ENCODE results near the gene TLR10. TPM values are rescaled to one million over a fixed set of nuclear protein-coding genes. Genes with fewer than 3 reads are reported as not detected.
A peak's percentile ranks its signal among the peaks of the same experiment; 100 is the strongest.

The TLR10 gene
- total RNA-seq, 1 donor from 2014 or later = not detected

DNA sequence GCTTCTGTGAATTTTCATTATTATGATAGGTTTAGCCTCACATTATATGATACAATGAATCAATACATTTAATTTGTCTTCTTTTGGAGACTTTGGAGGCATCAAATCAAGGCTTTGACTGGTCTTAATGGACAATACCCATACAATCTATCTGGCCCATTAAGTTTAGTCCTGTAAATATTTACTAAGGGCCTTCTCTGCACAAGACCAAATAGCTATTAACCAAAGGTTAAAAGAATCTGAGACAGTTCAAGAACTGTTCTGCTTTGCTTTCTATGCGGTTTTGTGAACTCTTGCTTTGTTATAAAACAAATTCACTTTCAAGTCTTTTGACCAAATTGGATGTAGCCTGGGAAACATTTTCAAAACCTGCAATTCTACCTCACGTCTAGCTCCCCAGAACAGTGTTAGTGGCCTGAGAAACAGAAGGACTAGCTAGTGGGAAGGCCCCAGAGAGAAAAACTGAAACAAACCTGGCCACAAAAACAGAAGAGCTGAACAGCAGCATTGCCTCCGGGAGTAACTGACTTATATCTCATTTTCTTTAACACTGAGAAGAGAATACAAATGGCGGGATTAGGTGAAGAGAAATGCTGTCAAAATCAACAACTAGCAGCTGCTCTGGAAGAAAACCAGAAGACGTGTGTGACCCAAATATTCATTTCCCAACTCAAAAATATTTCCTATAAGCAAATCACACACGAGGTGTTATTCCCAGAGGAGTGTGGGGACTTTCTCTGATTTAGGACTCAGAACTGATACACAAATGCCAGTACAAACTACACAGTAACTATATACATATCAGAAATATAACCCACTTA is 21.3 kb upstream of the TLR10 start:
- Histone ChIP-seq H3K9me3 (ENCODE audit: insufficient read depth, low read depth, low read length) (no peaks in the 10 kb centered on the region), H3K9ac (ENCODE audit: low read length) (peak overlapping the region; percentile 24), H3K4me2 (ENCODE audit: low read length) (peak overlapping the region; percentile 44), H3K36me3 (ENCODE audit: insufficient read depth, low read length) (no peaks in the 10 kb centered on the region), H3K4me3 (ENCODE audit: insufficient read depth, low read depth, low read length) (no peak overlapping the region), H3K27ac (ENCODE audit: low read depth, low read length) (no peak overlapping the region), H4K20me1 (ENCODE audit: insufficient read depth, low read length) (no peaks in the 10 kb centered on the region), H3K4me1 (ENCODE audit: insufficient read depth, low read length) (peaks cover 6% of the 10 kb centered on the region), H3K79me2 (ENCODE audit: insufficient read depth, low read length) (no peaks in the 10 kb centered on the region), H3K27me3 (ENCODE audit: insufficient read depth, low read length) (no peaks in the 10 kb centered on the region), H2AFZ (ENCODE audit: low read depth, low read length) (no peak overlapping the region)
- Mint-ChIP-seq H3K9me3 (ENCODE audit: unreplicated experiment) (peaks cover 2% of the 10 kb centered on the region), H3K36me3 (ENCODE audit: low read depth, unreplicated experiment) (no peaks in the 10 kb centered on the region), H3K4me3 (ENCODE audit: unreplicated experiment) (no peak overlapping the region), H3K27me3 (ENCODE audit: low read depth, unreplicated experiment) (no peaks in the 10 kb centered on the region), H3K27ac (ENCODE audit: unreplicated experiment) (no peak overlapping the region), H3K4me1 (ENCODE audit: low read depth, unreplicated experiment) (peaks cover 3% of the 10 kb centered on the region)
- DNase-seq (ENCODE audit: low read depth) (no peak), FAIRE-seq (no peak)
- no peak for TF ChIP-seq EZH2 (IDR thresholded peaks at IDR 0.05; ENCODE audit: insufficient read depth, low read length)
- TF ChIP-seq, protein P1, sequence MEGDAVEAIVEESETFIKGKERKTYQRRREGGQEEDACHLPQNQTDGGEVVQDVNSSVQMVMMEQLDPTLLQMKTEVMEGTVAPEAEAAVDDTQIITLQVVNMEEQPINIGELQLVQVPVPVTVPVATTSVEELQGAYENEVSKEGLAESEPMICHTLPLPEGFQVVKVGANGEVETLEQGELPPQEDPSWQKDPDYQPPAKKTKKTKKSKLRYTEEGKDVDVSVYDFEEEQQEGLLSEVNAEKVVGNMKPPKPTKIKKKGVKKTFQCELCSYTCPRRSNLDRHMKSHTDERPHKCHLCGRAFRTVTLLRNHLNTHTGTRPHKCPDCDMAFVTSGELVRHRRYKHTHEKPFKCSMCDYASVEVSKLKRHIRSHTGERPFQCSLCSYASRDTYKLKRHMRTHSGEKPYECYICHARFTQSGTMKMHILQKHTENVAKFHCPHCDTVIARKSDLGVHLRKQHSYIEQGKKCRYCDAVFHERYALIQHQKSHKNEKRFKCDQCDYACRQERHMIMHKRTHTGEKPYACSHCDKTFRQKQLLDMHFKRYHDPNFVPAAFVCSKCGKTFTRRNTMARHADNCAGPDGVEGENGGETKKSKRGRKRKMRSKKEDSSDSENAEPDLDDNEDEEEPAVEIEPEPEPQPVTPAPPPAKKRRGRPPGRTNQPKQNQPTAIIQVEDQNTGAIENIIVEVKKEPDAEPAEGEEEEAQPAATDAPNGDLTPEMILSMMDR (IDR thresholded peaks at IDR 0.05; ENCODE audit: insufficient read depth, low read depth, low read length) = no peak

DNA sequence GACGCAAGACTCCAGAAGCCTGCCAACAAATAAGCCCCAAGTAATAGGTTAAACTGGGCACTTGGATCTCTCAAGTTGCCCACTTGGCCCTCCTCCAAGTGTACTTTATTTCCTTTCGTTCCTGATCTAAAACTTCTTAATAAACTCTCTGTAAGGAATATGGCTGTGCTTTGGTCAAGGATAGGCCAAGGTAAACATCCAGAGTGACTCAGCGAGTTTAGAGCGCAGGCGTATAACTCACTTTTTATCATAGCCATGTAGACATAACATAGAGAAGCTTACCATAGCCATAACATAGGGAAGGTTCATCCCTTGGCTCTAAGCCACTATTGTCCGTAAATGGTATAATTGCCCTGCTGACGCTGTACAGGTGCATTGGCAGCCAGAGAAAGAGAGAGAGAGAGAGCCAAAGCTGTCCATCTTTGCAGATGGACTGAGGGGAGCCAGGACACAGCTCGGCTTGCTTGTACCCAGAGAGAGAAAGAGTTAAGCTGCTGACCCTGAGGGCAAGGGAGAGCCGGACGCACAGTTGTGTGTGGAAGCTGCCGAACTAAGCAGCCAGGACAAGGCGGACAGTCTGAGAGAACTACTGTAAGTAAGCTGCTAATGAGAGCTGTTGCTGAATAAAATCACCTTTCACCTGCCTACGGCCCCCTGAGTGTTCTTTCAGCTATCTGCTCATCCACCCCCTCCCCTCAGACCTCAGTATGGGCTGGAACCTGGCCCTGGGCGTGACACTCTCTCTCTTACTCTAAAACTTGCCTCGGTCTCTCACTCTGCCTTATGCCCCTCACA is 20.0 kb upstream of the TLR10 start:
- TF ChIP-seq EZH2 (IDR thresholded peaks at IDR 0.05; ENCODE audit: insufficient read depth, low read length) = no peak
- TF ChIP-seq, protein P1 (IDR thresholded peaks at IDR 0.05; ENCODE audit: insufficient read depth, low read depth, low read length) = no peak
- peaks cover 6% of the 10 kb centered on the region for H3K4me1 ChIP-seq (ENCODE audit: insufficient read depth, low read length)
- H3K36me3 ChIP-seq (ENCODE audit: insufficient read depth, low read length) = no peaks in the 10 kb centered on the region
- H4K20me1 ChIP-seq (ENCODE audit: insufficient read depth, low read length) = no peaks in the 10 kb centered on the region
- Mint-ChIP-seq H3K9me3 (ENCODE audit: unreplicated experiment) (peaks cover 2% of the 10 kb centered on the region), H3K4me1 (ENCODE audit: low read depth, unreplicated experiment) (peaks cover 3% of the 10 kb centered on the region), H3K4me3 (ENCODE audit: unreplicated experiment) (no peak overlapping the region), H3K27ac (ENCODE audit: unreplicated experiment) (no peak overlapping the region), H3K36me3 (ENCODE audit: low read depth, unreplicated experiment) (no peaks in the 10 kb centered on the region), H3K27me3 (ENCODE audit: low read depth, unreplicated experiment) (no peaks in the 10 kb centered on the region)
- no peak overlapping the region for H3K9ac ChIP-seq (ENCODE audit: low read length)
- H3K4me3 ChIP-seq (ENCODE audit: insufficient read depth, low read depth, low read length) = no peak overlapping the region
- FAIRE-seq (no peak), DNase-seq (ENCODE audit: low read depth) (no peak)
- H3K9me3 ChIP-seq (ENCODE audit: insufficient read depth, low read depth, low read length) = no peaks in the 10 kb centered on the region
- no peaks in the 10 kb centered on the region for H3K79me2 ChIP-seq (ENCODE audit: insufficient read depth, low read length)
- no peaks in the 10 kb centered on the region for H3K27me3 ChIP-seq (ENCODE audit: insufficient read depth, low read length)
- H2AFZ ChIP-seq (ENCODE audit: low read depth, low read length) = no peak overlapping the region
- no peak overlapping the region for H3K27ac ChIP-seq (ENCODE audit: low read depth, low read length)
- H3K4me2 ChIP-seq (ENCODE audit: low read length) = no peak overlapping the region

Measured in astrocyte (in vitro differentiated cells and primary cell).